ENCODE results near the gene HNRNPCL4. TPM values are rescaled to one million over a fixed set of nuclear protein-coding genes. Genes with fewer than 3 reads are reported as not detected.
"Not testable (repeated sequence)": the region's sequence is repeated elsewhere in the genome, so short reads cannot be mapped to it uniquely, and the experiment has no call there.

HNRNPCL4 gene
- not detected for total RNA-seq

DNA sequence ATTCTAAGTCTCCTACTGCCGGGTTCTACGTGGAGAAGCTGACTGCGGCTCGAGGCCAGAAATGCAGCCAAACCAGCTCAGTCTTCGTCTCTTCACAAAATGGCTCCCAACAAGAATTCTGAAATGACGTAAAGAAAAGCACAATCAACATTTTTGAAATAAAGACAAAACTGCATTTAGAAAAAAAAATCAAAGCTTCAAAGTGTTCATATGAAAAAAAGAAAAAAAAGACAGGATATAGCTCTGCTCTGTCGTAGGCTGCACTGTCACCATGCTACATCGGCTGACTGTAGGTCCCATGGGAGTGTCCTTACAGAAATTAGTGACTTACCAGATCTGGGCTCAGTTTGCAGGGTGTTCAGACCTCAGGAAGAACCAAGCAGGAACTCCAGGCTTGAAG is at the start of gene HNRNPCL4:
Gene HNRNPCL4 (minus strand): TSS at position 101 of the 400 bp plus-strand sequence. CDS start 164 bp downstream, outside the sequence.
- DNase-seq; in situ Hi-C loops (cut with MboI; ENCODE audit: low pct_ligation_motif_present in 1 of 4, low pct_unique_long_range_greater_than_20kb in 1 of 4, low sequenced_read_pairs in 3 of 4); H3K27ac ChIP-seq; intact Hi-C loops (cut with DNase I; ENCODE audit: low total_unique reads); H3K27me3 ChIP-seq; H3K4me3 ChIP-seq; H3K9me3 ChIP-seq; H3K36me3 ChIP-seq; H3K4me1 ChIP-seq: not testable (repeated sequence)
- WGBS, 2 donors (ENCODE audit: low coverage in 1 of 2), result no CpG with 5 or more reads among the region's 8 CpGs

DNA sequence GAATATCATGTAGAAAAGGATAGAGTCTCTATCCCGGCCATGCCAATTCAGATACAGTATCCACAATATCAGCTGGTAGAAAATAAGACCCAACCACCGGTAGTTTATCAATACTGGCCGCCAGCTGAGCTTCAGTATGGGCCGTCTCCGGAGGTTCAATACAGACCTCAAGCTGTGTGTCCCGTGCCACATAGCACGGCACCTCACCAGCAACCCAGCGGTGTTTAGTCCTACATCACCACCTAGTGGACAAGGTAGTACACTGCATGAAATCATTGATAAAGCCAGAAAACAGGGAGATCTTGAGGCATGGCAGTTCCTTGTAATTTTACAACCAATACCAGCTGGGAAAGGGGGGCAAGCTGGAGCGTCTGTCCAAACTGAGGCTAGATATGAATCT is 43.3 kb upstream of the HNRNPCL4 start:
- WGBS, 2 donors (ENCODE audit: low coverage in 1 of 2), result no CpG with 5 or more reads among the region's 9 CpGs
- H3K27me3 ChIP-seq; in situ Hi-C loops (cut with MboI; ENCODE audit: low pct_ligation_motif_present in 1 of 4, low pct_unique_long_range_greater_than_20kb in 1 of 4, low sequenced_read_pairs in 3 of 4); H3K27ac ChIP-seq; H3K4me3 ChIP-seq; DNase-seq; H3K36me3 ChIP-seq; intact Hi-C loops (cut with DNase I; ENCODE audit: low total_unique reads); H3K9me3 ChIP-seq; H3K4me1 ChIP-seq: not testable (repeated sequence)

DNA sequence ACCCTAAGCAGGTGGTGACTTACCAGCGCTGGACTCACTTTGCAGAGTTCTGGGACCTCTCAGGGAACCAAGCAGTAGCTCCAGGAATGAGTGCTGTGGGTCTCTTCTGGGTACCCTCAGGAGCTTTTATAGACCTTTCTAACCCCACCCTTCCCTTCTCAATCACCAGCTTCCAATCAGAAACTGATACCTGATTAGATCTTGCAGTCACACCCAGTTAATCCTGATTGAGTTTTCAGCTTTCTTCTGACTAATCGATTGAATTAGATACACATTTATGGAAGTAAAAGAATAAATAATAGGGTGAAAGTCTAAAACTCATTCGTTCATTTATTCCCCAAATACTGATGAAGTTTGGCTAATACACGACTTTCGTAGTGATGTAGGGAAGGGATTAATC is 35.9 kb upstream of the HNRNPCL4 start, which contains the start of gene PRAMEF13:
Gene PRAMEF13 (minus strand): TSS at position 101 of the 400 bp plus-strand sequence. CDS start 1,820 bp downstream, outside the sequence.
- in situ Hi-C loops (cut with MboI; ENCODE audit: low pct_ligation_motif_present in 1 of 4, low pct_unique_long_range_greater_than_20kb in 1 of 4, low sequenced_read_pairs in 3 of 4); intact Hi-C loops (cut with DNase I; ENCODE audit: low total_unique reads); H3K27me3 ChIP-seq; H3K27ac ChIP-seq; H3K9me3 ChIP-seq; H3K4me1 ChIP-seq; H3K36me3 ChIP-seq; H3K4me3 ChIP-seq; DNase-seq: not testable (repeated sequence)
- WGBS, 2 donors (ENCODE audit: low coverage in 1 of 2), result 74% methylated on average over 4 of the region's 5 CpGs; no CpG with 5 or more reads in 1 of the 2 donors

DNA sequence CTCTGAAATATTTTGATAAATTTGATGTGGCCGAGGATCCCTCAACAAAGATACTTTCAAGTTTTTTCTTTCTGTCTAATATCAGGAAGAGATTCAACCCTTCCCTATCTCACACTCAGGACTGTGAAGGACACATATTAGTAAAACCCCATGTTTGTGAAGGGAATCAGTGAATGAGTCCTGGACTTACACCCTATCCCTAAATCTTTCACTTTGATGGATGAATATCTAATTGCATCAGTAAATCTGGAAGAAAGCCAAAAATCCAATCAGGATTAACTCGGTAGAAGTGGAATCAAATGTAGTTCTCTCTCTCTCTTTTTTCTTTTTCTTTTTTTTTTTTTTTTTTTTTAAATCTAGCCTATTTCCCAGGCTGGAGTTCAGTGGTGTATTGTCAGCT is 6.1 kb upstream of the HNRNPCL4 start, which contains the start of gene PRAMEF9:
Gene PRAMEF9 (plus strand): TSS at position 301 of the 400 bp plus-strand sequence. CDS start 3,433 bp downstream, outside the sequence.
- H3K36me3 ChIP-seq; H3K4me3 ChIP-seq; H3K9me3 ChIP-seq; DNase-seq; H3K27ac ChIP-seq; intact Hi-C loops (cut with DNase I; ENCODE audit: low total_unique reads); H3K27me3 ChIP-seq; H3K4me1 ChIP-seq; in situ Hi-C loops (cut with MboI; ENCODE audit: low pct_ligation_motif_present in 1 of 4, low pct_unique_long_range_greater_than_20kb in 1 of 4, low sequenced_read_pairs in 3 of 4): not testable (repeated sequence)
- WGBS, 2 donors (ENCODE audit: low coverage in 1 of 2), result 72% methylated on average over 2 of the region's 2 CpGs; no CpG with 5 or more reads in 1 of the 2 donors

- in situ Hi-C loops (cut with MboI; ENCODE audit: low pct_ligation_motif_present in 1 of 4, low pct_unique_long_range_greater_than_20kb in 1 of 4, low sequenced_read_pairs in 3 of 4); H3K4me3 ChIP-seq; H3K36me3 ChIP-seq; intact Hi-C loops (cut with DNase I; ENCODE audit: low total_unique reads); H3K27me3 ChIP-seq; H3K27ac ChIP-seq; H3K9me3 ChIP-seq; DNase-seq; H3K4me1 ChIP-seq: not testable (repeated sequence)
- WGBS, 2 donors (ENCODE audit: low coverage in 1 of 2), result no CpG with 5 or more reads among the region's 5 CpGs
Measured at GRCh38 chr1:13155909-13156308, 9.5 kb downstream of the HNRNPCL4 start, which contains the start of gene PRAMEF26. Gene PRAMEF26 (minus strand): TSS chr1:13156009. CDS start chr1:13153095, 2,914 bp downstream.

GRCh38 chr1:13116754-13117153 is 48.7 kb downstream of the HNRNPCL4 start, which contains the start of gene HNRNPCL2:
Gene HNRNPCL2 (minus strand): TSS chr1:13116854. CDS start chr1:13116400, 454 bp downstream.
- H3K4me1 ChIP-seq; in situ Hi-C loops (cut with MboI; ENCODE audit: low pct_ligation_motif_present in 1 of 4, low pct_unique_long_range_greater_than_20kb in 1 of 4, low sequenced_read_pairs in 3 of 4); H3K9me3 ChIP-seq; DNase-seq; H3K4me3 ChIP-seq; intact Hi-C loops (cut with DNase I; ENCODE audit: low total_unique reads); H3K27me3 ChIP-seq; H3K36me3 ChIP-seq; H3K27ac ChIP-seq: not testable (repeated sequence)
- 91 to 100% methylated on average over 2 to 6 of the region's 6 CpGs for WGBS, 2 donors (ENCODE audit: low coverage in 1 of 2)

Other genes with a start within 250 kb of the HNRNPCL4 start
- not detected for gene PRAMEF7, start 249.0 kb downstream of the HNRNPCL4 start, total RNA-seq
- gene PRAMEF6, start 218.1 kb downstream of the HNRNPCL4 start, total RNA-seq, result not detected
- gene PRAMEF27, start 109.1 kb downstream of the HNRNPCL4 start, total RNA-seq, result not detected
- not detected for gene HNRNPCL3, start 104.9 kb downstream of the HNRNPCL4 start, total RNA-seq
- not detected for gene PRAMEF25, start 94.9 kb downstream of the HNRNPCL4 start, total RNA-seq
- gene HNRNPCL2, start 48.8 kb downstream of the HNRNPCL4 start, total RNA-seq, result not detected
- gene PRAMEF26, start 9.6 kb downstream of the HNRNPCL4 start, total RNA-seq, result not detected
- gene PRAMEF9, start 6.2 kb upstream of the HNRNPCL4 start, total RNA-seq, result not detected
- not detected for gene PRAMEF13, start 35.8 kb upstream of the HNRNPCL4 start, total RNA-seq
- not detected for gene PRAMEF18, start 60.5 kb upstream of the HNRNPCL4 start, total RNA-seq
- not detected for gene PRAMEF5, start 88.6 kb upstream of the HNRNPCL4 start, total RNA-seq
- gene PRAMEF8, start 119.5 kb upstream of the HNRNPCL4 start, total RNA-seq, result not detected
- gene PRAMEF33, start 137.9 kb upstream of the HNRNPCL4 start, total RNA-seq, result not detected
- not detected for gene PRAMEF15, start 149.9 kb upstream of the HNRNPCL4 start, total RNA-seq
- gene PRAMEF14, start 181.5 kb upstream of the HNRNPCL4 start, total RNA-seq, result not detected
- not detected for gene PRAMEF19, start 206.3 kb upstream of the HNRNPCL4 start, total RNA-seq
- gene PRAMEF17, start 224.0 kb upstream of the HNRNPCL4 start, total RNA-seq, result not detected
- not detected for gene PRAMEF20, start 244.8 kb upstream of the HNRNPCL4 start, total RNA-seq